ENCODE data around the gene PNPLA1.

Gene PNPLA1

DNA sequence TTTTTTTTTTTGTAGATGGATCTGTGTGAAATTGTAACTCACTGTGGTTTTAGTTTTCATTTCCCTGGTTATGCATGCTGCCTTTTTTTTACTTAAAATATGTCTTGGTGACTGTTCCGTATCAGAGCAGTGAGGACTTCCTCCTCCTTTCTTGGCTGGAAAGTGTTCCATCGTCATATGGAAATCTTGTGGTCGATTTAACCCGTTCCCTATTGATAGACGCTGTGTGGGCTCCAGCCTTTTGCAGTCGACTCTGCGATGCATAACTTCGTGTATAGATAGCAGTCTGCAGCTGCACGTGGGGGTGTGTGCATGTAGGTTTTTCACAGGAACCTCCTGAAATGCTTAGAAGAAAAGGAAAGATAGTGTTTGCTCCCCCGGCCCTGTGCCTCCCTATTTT lies 28.1 kb upstream of the PNPLA1 start:
- H3K36me3 ChIP-seq (ENCODE audit: insufficient read depth, low read length) = no peaks in the 10 kb centered on the region
- H3K4me1 ChIP-seq (ENCODE audit: insufficient read depth, low read length) = peaks cover 35% of the 10 kb centered on the region
- no peaks in the 10 kb centered on the region for H3K9me3 ChIP-seq (ENCODE audit: control insufficient read depth, insufficient read depth, low read length)
- no peak overlapping the region for H3K9ac ChIP-seq (ENCODE audit: low read depth, low read length)

DNA sequence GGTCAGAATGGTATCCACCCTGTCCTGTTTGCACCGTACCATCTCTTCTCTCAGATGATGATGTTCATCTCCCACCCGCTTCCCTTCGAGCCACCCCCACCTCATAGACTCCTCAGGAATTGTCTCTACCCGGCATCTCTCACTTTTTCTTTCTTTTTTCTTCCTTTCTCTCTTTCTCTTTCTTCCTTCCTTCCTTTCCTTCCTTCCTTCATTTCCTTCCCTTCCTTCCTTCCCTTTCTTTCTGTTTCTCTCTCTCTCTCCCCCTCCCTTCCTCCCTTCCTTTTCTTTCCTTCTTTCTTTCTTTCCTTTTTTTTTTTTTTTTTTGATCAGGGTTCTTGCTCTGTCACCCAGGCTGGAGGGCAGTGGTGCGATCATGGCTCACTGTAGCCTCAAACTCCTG lies 27.7 kb upstream of the PNPLA1 start:
- H3K9me3 ChIP-seq (ENCODE audit: control insufficient read depth, insufficient read depth, low read length) = no peaks in the 10 kb centered on the region
- peaks cover 35% of the 10 kb centered on the region for H3K4me1 ChIP-seq (ENCODE audit: insufficient read depth, low read length)
- H3K9ac ChIP-seq (ENCODE audit: low read depth, low read length) = no peak overlapping the region
- no peaks in the 10 kb centered on the region for H3K36me3 ChIP-seq (ENCODE audit: insufficient read depth, low read length)

GRCh38 chr6:36242626-36243025 lies 27.2 kb upstream of the PNPLA1 start:
- H3K9me3 ChIP-seq (ENCODE audit: control insufficient read depth, insufficient read depth, low read length) = no peaks in the 10 kb centered on the region
- H3K4me1 ChIP-seq (ENCODE audit: insufficient read depth, low read length) = peaks cover 35% of the 10 kb centered on the region
- no peak overlapping the region for H3K9ac ChIP-seq (ENCODE audit: low read depth, low read length)
- H3K36me3 ChIP-seq (ENCODE audit: insufficient read depth, low read length) = no peaks in the 10 kb centered on the region

GRCh38 chr6:36243562-36244212 lies 26.2 kb upstream of the PNPLA1 start:
- no peak overlapping the region for H3K9ac ChIP-seq (ENCODE audit: low read depth, low read length)
- H3K4me1 ChIP-seq (ENCODE audit: insufficient read depth, low read length) = peaks cover 35% of the 10 kb centered on the region
- no peaks in the 10 kb centered on the region for H3K36me3 ChIP-seq (ENCODE audit: insufficient read depth, low read length)
- H3K9me3 ChIP-seq (ENCODE audit: control insufficient read depth, insufficient read depth, low read length) = no peaks in the 10 kb centered on the region

DNA sequence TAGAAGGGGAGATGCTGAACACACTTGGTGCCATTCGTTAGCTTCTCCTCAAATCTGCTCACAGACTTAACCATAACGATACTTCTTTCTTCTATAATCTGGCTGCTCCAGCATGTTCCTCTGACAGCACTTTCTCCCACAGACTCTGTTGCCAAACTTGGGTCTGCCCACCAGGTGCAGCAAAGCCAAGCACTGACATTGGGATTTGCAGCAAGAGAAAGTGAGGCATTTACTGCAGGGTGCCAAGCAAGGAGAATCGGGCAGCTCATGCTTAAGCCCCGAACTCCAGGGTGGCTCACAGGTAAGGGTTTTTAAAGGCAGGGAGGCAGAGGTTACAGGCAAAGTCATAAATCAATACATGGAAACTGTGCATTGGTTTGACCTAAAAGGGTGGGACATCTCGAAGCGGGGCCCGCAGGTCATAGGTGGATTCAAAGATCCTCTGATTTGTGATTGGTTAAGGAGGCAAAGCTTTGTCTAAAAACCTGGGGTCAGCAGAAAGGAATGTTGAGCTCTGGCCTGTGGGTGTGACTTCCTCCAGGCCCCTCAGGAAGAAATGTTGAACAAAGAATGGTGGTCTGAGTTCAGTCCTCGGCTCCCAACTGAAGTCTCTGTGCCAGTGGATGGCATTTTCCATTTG lies 25.1 kb upstream of the PNPLA1 start:
- H3K9ac ChIP-seq (ENCODE audit: low read depth, low read length) = no peak overlapping the region; the same call in 1 of the 2 replicates
- H3K9me3 ChIP-seq (ENCODE audit: control insufficient read depth, insufficient read depth, low read length) = no peaks in the 10 kb centered on the region
- H3K4me1 ChIP-seq (ENCODE audit: insufficient read depth, low read length) = peaks cover 35% of the 10 kb centered on the region
- H3K36me3 ChIP-seq (ENCODE audit: insufficient read depth, low read length) = no peaks in the 10 kb centered on the region

GRCh38 chr6:36245572-36246061 lies 24.2 kb upstream of the PNPLA1 start:
- Histone ChIP-seq H3K4me1 (ENCODE audit: insufficient read depth, low read length) (peaks cover 35% of the 10 kb centered on the region), H3K9ac (ENCODE audit: low read depth, low read length) (no peak overlapping the region), H3K9me3 (ENCODE audit: control insufficient read depth, insufficient read depth, low read length) (no peaks in the 10 kb centered on the region), H3K36me3 (ENCODE audit: insufficient read depth, low read length) (no peaks in the 10 kb centered on the region)

- Histone ChIP-seq H3K36me3 (ENCODE audit: insufficient read depth, low read length) (no peaks in the 10 kb centered on the region), H3K4me1 (ENCODE audit: insufficient read depth, low read length) (peaks cover 35% of the 10 kb centered on the region), H3K9me3 (ENCODE audit: control insufficient read depth, insufficient read depth, low read length) (no peaks in the 10 kb centered on the region), H3K9ac (ENCODE audit: low read depth, low read length) (no peak overlapping the region)
Observed at GRCh38 chr6:36246506-36247268, 23.2 kb upstream of the PNPLA1 start.

- no peak overlapping the region for H3K9ac ChIP-seq (ENCODE audit: low read depth, low read length)
- no peaks in the 10 kb centered on the region for H3K36me3 ChIP-seq (ENCODE audit: insufficient read depth, low read length)
- no peaks in the 10 kb centered on the region for H3K9me3 ChIP-seq (ENCODE audit: control insufficient read depth, insufficient read depth, low read length)
- H3K4me1 ChIP-seq (ENCODE audit: insufficient read depth, low read length) = peaks cover 34% of the 10 kb centered on the region
Observed at GRCh38 chr6:36247693-36248092, 22.2 kb upstream of the PNPLA1 start.

- Histone ChIP-seq H3K36me3 (ENCODE audit: insufficient read depth, low read length) (no peaks in the 10 kb centered on the region), H3K9ac (ENCODE audit: low read depth, low read length) (no peak overlapping the region), H3K4me1 (ENCODE audit: insufficient read depth, low read length) (peaks cover 21% of the 10 kb centered on the region), H3K9me3 (ENCODE audit: control insufficient read depth, insufficient read depth, low read length) (no peaks in the 10 kb centered on the region)
Observed at GRCh38 chr6:36248980-36249379, 20.9 kb upstream of the PNPLA1 start.

DNA sequence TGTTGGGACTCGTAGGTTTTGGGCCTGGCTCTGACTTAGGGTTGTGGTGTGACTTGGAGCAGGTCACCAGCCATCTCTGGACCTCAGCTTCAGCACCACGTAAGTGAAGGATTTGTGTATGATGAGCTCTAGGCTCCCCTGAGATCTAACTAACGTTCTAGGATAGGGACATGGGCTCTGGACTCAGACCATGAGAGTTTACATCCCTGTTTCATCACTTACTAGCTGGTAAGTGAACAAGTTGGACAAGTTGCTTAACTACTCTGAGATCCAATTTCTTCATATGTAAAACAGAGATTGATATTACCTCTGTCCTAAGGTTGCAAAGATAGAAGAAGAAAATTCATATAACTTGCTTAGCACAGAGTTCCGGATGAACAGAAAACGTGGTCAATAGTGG lies 20.3 kb upstream of the PNPLA1 start:
- H3K9ac ChIP-seq (ENCODE audit: low read depth, low read length) = no peak overlapping the region
- no peaks in the 10 kb centered on the region for H3K9me3 ChIP-seq (ENCODE audit: control insufficient read depth, insufficient read depth, low read length)
- no peaks in the 10 kb centered on the region for H3K36me3 ChIP-seq (ENCODE audit: insufficient read depth, low read length)
- H3K4me1 ChIP-seq (ENCODE audit: insufficient read depth, low read length) = peaks cover 18% of the 10 kb centered on the region

GRCh38 chr6:36252005-36252404 lies 17.9 kb upstream of the PNPLA1 start:
- H3K9ac ChIP-seq (ENCODE audit: low read depth, low read length) = no peak overlapping the region
- no peaks in the 10 kb centered on the region; the same call in 1 of the 2 replicates for H3K9me3 ChIP-seq (ENCODE audit: control insufficient read depth, insufficient read depth, low read length)
- no peaks in the 10 kb centered on the region for H3K36me3 ChIP-seq (ENCODE audit: insufficient read depth, low read length)
- H3K4me1 ChIP-seq (ENCODE audit: insufficient read depth, low read length) = no peaks in the 10 kb centered on the region; the same call in 1 of the 2 replicates

DNA sequence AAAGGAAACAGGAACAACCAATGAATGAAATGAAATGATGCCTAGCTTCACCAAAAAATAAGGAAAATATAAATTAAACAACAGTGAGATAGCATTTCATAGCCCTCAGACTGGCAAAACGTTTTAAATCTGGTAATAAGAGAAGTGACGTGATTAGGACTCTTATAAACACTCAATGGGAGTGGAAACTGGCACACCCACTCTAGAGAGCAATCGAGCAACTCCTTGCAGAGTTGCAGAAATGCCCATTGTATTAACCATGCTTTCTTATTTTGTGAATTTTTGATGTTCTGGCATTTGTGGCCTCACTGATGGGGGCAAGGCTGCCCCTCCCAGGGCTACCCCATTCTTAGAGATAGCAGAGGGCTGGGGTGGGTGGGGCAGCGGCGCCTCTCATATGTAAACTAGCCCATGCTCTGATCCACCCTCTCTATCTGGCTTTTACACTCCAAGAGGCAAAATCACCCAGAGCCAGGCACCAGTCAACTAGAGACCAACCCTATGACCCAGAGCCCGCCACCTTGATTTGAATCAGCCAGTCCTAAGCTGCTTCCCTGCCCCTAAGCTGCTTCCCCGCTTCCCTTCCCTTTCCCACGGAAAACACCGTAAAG lies 6.4 kb upstream of the PNPLA1 start:
- no peaks in the 10 kb centered on the region for H3K36me3 ChIP-seq (ENCODE audit: insufficient read depth, low read length)
- H3K9ac ChIP-seq (ENCODE audit: low read depth, low read length) = no peak overlapping the region
- peaks cover 5% of the 10 kb centered on the region; the same call in 1 of the 2 replicates for H3K4me1 ChIP-seq (ENCODE audit: insufficient read depth, low read length)
- H3K9me3 ChIP-seq (ENCODE audit: control insufficient read depth, insufficient read depth, low read length) = no peaks in the 10 kb centered on the region; the same call in none of the 2 replicates

DNA sequence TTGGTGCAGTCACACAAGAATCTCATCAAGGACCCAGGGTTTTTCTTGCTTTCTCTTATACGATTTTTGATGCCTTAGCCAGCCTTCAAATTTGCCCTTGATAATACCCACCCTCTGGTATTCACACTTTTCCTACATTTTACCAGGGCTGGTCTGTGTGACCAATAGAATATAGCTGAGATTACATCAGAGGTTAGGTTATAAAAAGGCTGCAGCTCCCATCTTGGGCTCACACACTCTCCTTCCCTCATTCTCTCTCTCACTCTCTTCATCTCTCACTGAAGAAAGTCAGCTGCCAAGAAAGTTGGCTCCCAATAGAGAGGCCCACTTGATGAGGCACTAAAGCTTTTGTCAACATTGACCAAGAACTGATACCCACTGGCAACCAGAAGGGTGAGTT lies 4.1 kb upstream of the PNPLA1 start:
- H3K9me3 ChIP-seq (ENCODE audit: control insufficient read depth, insufficient read depth, low read length) = no peaks in the 10 kb centered on the region; the same call in none of the 2 replicates
- peaks cover 5% of the 10 kb centered on the region; the same call in 1 of the 2 replicates for H3K4me1 ChIP-seq (ENCODE audit: insufficient read depth, low read length)
- H3K9ac ChIP-seq (ENCODE audit: low read depth, low read length) = no peak overlapping the region
- no peaks in the 10 kb centered on the region for H3K36me3 ChIP-seq (ENCODE audit: insufficient read depth, low read length)

DNA sequence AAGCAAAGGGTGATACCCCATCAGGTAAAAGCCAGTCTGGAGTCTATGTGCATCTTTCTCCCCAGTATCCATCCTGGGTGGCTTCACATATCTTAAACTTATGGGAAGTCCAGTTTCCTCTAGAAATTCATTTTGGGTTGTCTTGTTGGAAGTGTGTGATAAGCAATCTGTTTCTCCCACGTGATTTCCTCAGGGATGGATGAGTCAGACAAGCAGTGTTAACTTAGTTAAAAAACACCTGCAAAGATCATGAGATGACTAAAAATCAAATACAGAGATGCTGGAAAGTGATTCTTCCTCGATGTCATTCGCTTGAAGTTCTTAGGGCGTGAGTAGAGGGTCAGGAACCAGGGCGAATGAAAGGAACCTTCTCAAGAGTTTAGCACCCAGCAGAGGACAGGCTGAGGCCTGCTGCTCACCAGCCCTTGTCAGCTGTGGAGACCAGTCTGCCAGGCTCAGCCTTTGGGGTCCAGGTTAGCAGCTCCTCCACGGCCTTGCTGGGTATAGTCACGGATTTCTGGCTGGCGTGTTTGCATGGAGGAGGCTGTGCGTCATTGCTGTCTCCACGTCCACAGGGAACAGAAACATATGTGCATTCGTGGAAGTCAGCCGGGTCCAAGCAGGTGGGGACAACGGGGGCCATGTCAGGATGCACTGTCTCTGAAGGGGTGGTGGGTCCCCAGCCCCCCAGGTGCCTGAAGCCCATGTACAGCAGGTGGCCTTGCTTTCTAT lies 2.8 kb upstream of the PNPLA1 start:
- Histone ChIP-seq H3K36me3 (ENCODE audit: insufficient read depth, low read length) (no peaks in the 10 kb centered on the region), H3K4me1 (ENCODE audit: insufficient read depth, low read length) (peaks cover 5% of the 10 kb centered on the region; the same call in 1 of the 2 replicates), H3K9me3 (ENCODE audit: control insufficient read depth, insufficient read depth, low read length) (no peaks in the 10 kb centered on the region; the same call in none of the 2 replicates), H3K9ac (ENCODE audit: low read depth, low read length) (no peak overlapping the region)

Data from ES-I3 (cell line).